Upper lobe of left lung (tissue), 6 donors: ENCODE results near the gene NAA35. TPM values are rescaled to one million over a fixed set of nuclear protein-coding genes. Genes with fewer than 3 reads are reported as not detected.

Experiments used
- ATAC-seq, 2 donors: fragments of 200-7000 bp; cut with Tn5 transposase; one replicate each; pipeline ENCODE4 v1.9.1; 2022; ENCODE audit warnings: mild to moderate bottlenecking in 2 of 2, moderate library complexity in 2 of 2; ENCODE audit not compliant: low FRiP score in 2 of 2
- DNase-seq, 2 donors: peaks; one replicate each; pipeline ENCODE4 v3.0.0-alpha.2; 2019 to 2020
- H3K27ac ChIP-seq, 4 donors: fragments of 200-600 bp; sonication (generic); one replicate each; pipeline ENCODE4 v1.5.1; 2016 to 2019
- H3K27me3 ChIP-seq, 4 donors: fragments of 200-600 bp; sonication (generic); one replicate each; pipeline ENCODE4 v1.5.1; 2017 to 2019
- H3K36me3 ChIP-seq, 4 donors: fragments of 200-600 bp; sonication (generic); one replicate each; pipeline ENCODE4 v1.5.1; 2016 to 2019
- H3K4me1 ChIP-seq, 4 donors: fragments of 200-600 bp; sonication (generic); one replicate each; pipeline ENCODE4 v1.5.1; 2018 to 2019
- H3K4me3 ChIP-seq, 4 donors: fragments of 200-600 bp; sonication (generic); one replicate each; pipeline ENCODE4 v1.5.1; 2017 to 2019; ENCODE audit warnings: mild to moderate bottlenecking in 2 of 4, moderate library complexity in 1 of 4
- H3K9me3 ChIP-seq, 4 donors: fragments of 200-600 bp; sonication (generic); one replicate each; pipeline ENCODE4 v1.5.1; 2018 to 2019
- EP300 ChIP-seq, 4 donors: sonication (generic); formaldehyde crosslinking; IDR thresholded peaks; one replicate each; pipeline ENCODE4 v1.5.1; 2017; ENCODE audit warnings: antibody characterized with exemption in 4 of 4, control low read depth in 2 of 4
- POLR2A ChIP-seq, 4 donors: fragments of 450-650 bp; IDR thresholded peaks; one replicate each; pipeline ENCODE4 v1.5.1; 2016 to 2017; ENCODE audit warnings: antibody characterized with exemption in 4 of 4, mild to moderate bottlenecking in 2 of 4
- POLR2AphosphoS5 ChIP-seq, 2 donors: sonication (generic); formaldehyde crosslinking; IDR thresholded peaks; one replicate each; pipeline ENCODE4 v1.5.1; 2017; ENCODE audit warnings: antibody characterized with exemption in 2 of 2
- WGBS, 2 donors: methylation state at CpG; one replicate each; pipeline ENCODE4 v1.1.5; 2017 to 2018; 5-methylcytosine and 5-hydroxymethylcytosine counted together
- total RNA-seq, 6 donors: library from RNA; depleted of rRNA in 4 of 6; stranded (reverse); fragments of >200 nt in 4 of 6; gene quantifications; one replicate each; pipeline versions ENCODE4 v1.1.0 to v1.2.1, GENCODE V29; 2016 to 2021
- TF ChIP-seq, protein P1 (sequence below), 6 experiments: fragments of 450-650 bp in 4 of 6; fragments of 200-600 bp in 2 of 6; sonication (generic) in 2 of 6; IDR thresholded peaks; one replicate each; pipeline ENCODE4 v1.5.1; 2016 to 2019; ENCODE audit warnings: antibody characterized with exemption in 6 of 6
- donor health status: DM: no; HTN: no; CAD: no; lungs with moderate emphysema.
- donor health status: DM: no; HTN: yes; CAD: no; lungs with severe emphysema.

NAA35 gene
- total RNA-seq, 6 donors from 2014 or later = 9.1 to 25.4 (median 15.5) TPM

- DNase-seq = no peak
- Histone ChIP-seq H3K9me3 (no peaks in the 10 kb centered on the region), H3K27me3 (no peaks in the 10 kb centered on the region), H3K27ac (no peak overlapping the region), H3K36me3 (no peaks in the 10 kb centered on the region), H3K4me1 (peaks cover 0 to 9% (median 2%) of the 10 kb centered on the region in 4 donors), H3K4me3 (no peak overlapping the region)
- TF ChIP-seq POLR2A (IDR thresholded peaks at IDR 0.05) = no peak
- TF ChIP-seq POLR2AphosphoS5 (IDR thresholded peaks at IDR 0.05) = no peak
- TF ChIP-seq EP300 (IDR thresholded peaks at IDR 0.05) = no peak
- TF ChIP-seq, protein P1, sequence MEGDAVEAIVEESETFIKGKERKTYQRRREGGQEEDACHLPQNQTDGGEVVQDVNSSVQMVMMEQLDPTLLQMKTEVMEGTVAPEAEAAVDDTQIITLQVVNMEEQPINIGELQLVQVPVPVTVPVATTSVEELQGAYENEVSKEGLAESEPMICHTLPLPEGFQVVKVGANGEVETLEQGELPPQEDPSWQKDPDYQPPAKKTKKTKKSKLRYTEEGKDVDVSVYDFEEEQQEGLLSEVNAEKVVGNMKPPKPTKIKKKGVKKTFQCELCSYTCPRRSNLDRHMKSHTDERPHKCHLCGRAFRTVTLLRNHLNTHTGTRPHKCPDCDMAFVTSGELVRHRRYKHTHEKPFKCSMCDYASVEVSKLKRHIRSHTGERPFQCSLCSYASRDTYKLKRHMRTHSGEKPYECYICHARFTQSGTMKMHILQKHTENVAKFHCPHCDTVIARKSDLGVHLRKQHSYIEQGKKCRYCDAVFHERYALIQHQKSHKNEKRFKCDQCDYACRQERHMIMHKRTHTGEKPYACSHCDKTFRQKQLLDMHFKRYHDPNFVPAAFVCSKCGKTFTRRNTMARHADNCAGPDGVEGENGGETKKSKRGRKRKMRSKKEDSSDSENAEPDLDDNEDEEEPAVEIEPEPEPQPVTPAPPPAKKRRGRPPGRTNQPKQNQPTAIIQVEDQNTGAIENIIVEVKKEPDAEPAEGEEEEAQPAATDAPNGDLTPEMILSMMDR (IDR thresholded peaks at IDR 0.05) = no peak
- WGBS, 2 donors = 77 to 86% methylated on average over 11 of the region's 11 CpGs
- peak in 1 of 2 donors; percentile 35 for ATAC-seq
Observed at GRCh38 chr9:86061972-86062739, 121.2 kb downstream of the NAA35 start.

DNA sequence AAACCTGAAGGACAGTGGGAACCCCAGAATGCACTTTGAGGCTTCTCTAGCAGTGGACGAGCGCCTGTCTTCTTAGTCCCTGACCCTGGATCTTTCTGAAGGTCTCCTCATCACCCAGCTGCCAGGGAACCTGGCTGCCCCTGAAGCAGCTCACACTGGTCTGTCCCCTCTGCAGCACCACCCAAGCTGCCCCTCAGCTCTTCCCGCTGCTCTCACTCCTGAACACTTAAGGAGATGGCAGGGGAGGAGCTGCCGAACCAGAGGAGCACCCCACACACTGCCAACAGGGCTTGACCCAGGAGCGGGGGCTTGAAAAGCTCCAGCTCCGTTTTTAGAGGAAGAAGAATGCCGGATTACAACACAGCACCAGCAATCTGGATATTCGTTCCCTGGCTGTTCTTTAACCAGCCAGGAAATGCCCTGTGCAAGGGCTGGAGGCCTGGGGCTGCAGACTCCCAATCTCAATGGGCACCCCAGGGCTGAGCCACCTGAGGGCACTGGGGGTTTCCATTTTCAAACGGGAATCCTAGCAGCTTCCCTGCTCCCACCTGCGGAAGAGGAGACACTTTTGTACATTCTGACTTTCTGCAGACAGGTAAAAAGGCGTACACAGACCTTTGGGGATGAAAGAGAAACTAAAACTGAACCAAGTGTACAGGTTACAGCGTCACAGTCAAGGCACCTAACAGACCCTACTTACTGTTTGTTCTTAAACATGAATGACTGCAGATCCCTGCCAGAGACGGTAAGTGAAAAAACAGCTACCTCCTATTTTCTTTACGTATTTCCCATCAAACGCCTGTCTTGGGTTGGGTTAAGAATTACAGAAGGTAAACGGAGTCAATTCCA lies 122.1 kb downstream of the NAA35 start:
- no peak overlapping the region for H3K27ac ChIP-seq
- peaks cover 0 to 9% (median 2%) of the 10 kb centered on the region in 4 donors for H3K4me1 ChIP-seq
- no peak for TF ChIP-seq EP300 (IDR thresholded peaks at IDR 0.05)
- TF ChIP-seq POLR2AphosphoS5 (IDR thresholded peaks at IDR 0.05) = no peak
- TF ChIP-seq, protein P1 (IDR thresholded peaks at IDR 0.05) = no peak
- TF ChIP-seq POLR2A (IDR thresholded peaks at IDR 0.05) = no peak
- peak in 1 of 2 donors; percentile 36 for ATAC-seq
- H3K36me3 ChIP-seq = no peaks in the 10 kb centered on the region
- DNase-seq = peak in 1 of 2 donors; percentile 24
- 64 to 65% methylated on average over 16 of the region's 16 CpGs for WGBS, 2 donors
- H3K27me3 ChIP-seq = no peaks in the 10 kb centered on the region
- H3K4me3 ChIP-seq = peak overlapping the region in 3 of 4 donors; percentile 27 to 42 (median 29)
- no peaks in the 10 kb centered on the region for H3K9me3 ChIP-seq

DNA sequence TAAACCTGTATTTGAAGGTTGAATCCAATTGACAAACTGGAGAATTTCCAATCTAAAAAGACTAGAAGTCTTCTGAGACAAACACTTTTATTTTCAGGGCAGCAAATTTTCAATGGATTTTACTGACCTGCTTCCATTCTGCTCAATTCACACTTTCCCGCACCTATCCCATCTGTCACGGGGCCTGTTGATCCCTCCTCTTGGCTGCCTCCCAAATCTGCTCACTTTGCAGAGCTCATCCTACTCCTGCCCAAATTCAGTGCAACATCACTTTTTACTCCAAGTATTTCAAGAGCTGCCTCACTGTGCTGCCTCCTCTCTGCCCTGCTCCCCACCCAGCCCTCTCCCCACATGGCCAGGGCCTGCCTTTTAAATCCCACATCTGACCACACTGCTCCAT lies 123.3 kb downstream of the NAA35 start:
- no peaks in the 10 kb centered on the region for H3K36me3 ChIP-seq
- TF ChIP-seq, protein P1 (IDR thresholded peaks at IDR 0.05) = no peak
- TF ChIP-seq POLR2AphosphoS5 (IDR thresholded peaks at IDR 0.05) = no peak
- no peak for TF ChIP-seq EP300 (IDR thresholded peaks at IDR 0.05)
- TF ChIP-seq POLR2A (IDR thresholded peaks at IDR 0.05) = no peak

GRCh38 chr9:86069206-86069869 lies 128.4 kb downstream of the NAA35 start:
- Histone ChIP-seq H3K27ac (no peak overlapping the region), H3K9me3 (no peaks in the 10 kb centered on the region), H3K27me3 (no peaks in the 10 kb centered on the region), H3K4me3 (no peak overlapping the region), H3K4me1 (no peaks in the 10 kb centered on the region), H3K36me3 (no peaks in the 10 kb centered on the region)
- ATAC-seq (peak in 1 of 2 donors; percentile 50), DNase-seq (no peak)
- 58 to 75% methylated on average over 7 of the region's 7 CpGs for WGBS, 2 donors
- TF ChIP-seq EP300 (IDR thresholded peaks at IDR 0.05) = no peak
- TF ChIP-seq POLR2A (IDR thresholded peaks at IDR 0.05) = no peak
- no peak for TF ChIP-seq POLR2AphosphoS5 (IDR thresholded peaks at IDR 0.05)
- TF ChIP-seq, protein P1 (IDR thresholded peaks at IDR 0.05) = no peak

More for the DNA sequence above, 123.3 kb downstream of the NAA35 start:
- H3K27me3 ChIP-seq = no peaks in the 10 kb centered on the region
- ATAC-seq (no peak), DNase-seq (no peak)
- H3K4me3 ChIP-seq = no peak overlapping the region
- H3K9me3 ChIP-seq = no peaks in the 10 kb centered on the region
- peaks cover 0 to 9% (median 2%) of the 10 kb centered on the region in 4 donors for H3K4me1 ChIP-seq
- H3K27ac ChIP-seq = no peak overlapping the region
- WGBS, 2 donors = 87 to 94% methylated on average over 2 of the region's 2 CpGs

Other genes with a start within 250 kb of the NAA35 start
- gene AGTPBP1, start 199.2 kb upstream of the NAA35 start, total RNA-seq = 10 to 100 TPM; 27.3 to 65.2 (median 40.4) TPM
- 10 to 100 TPM in 4 of 6 donors, 1 to 10 TPM in 2; 3.1 to 27.5 (median 15.7) TPM for gene GOLM1, start 158.4 kb downstream of the NAA35 start, total RNA-seq